Uterus (tissue), 4 donors: ENCODE measurements around the gene AGPAT4. TPM values are rescaled to one million over a fixed set of nuclear protein-coding genes. Genes with fewer than 3 reads are reported as not detected.

Experiments
- DNase-seq, 2 donors: peaks; one replicate each; pipeline ENCODE4 v3.0.0-alpha.2; 2019 to 2020
- H3K27ac ChIP-seq, 2 donors: fragments of 200-600 bp; sonication (generic); 1 replicate in 1 of 2; 2 replicates in 1 of 2; pipeline ENCODE4 v1.5.1; 2016 to 2018
- H3K27me3 ChIP-seq, 2 donors: fragments of 200-600 bp; sonication (generic); one replicate each; pipeline ENCODE4 v1.5.1; 2018 to 2019; ENCODE audit warnings: control low read depth in 1 of 2
- H3K36me3 ChIP-seq, 2 donors: fragments of 200-600 bp; sonication (generic); one replicate each; pipeline ENCODE4 v1.5.1; 2019; ENCODE audit warnings: control low read depth in 1 of 2
- H3K4me1 ChIP-seq, 2 donors: fragments of 200-600 bp; sonication (generic); one replicate each; pipeline ENCODE4 v1.5.1; 2018 to 2019; ENCODE audit warnings: control low read depth in 1 of 2
- H3K4me3 ChIP-seq, 2 donors: fragments of 200-600 bp; sonication (generic); 1 replicate in 1 of 2; 2 replicates in 1 of 2; pipeline ENCODE4 v1.5.1; 2018 to 2019; ENCODE audit warnings: mild to moderate bottlenecking in 1 of 2
- H3K9me3 ChIP-seq, 2 donors: fragments of 200-600 bp; sonication (generic); one replicate each; pipeline ENCODE4 v1.5.1; 2019; ENCODE audit warnings: control low read depth in 1 of 2
- POLR2A ChIP-seq, 2 donors: fragments of 450-650 bp; IDR thresholded peaks; one replicate each; pipeline ENCODE4 v1.6.1; 2016; ENCODE audit warnings: antibody characterized with exemption in 2 of 2, mild to moderate bottlenecking in 1 of 2, moderate library complexity in 1 of 2
- intact Hi-C: fragments of 100-400 bp; cut with DNase I; formaldehyde crosslinking; loops from one replicate; pipeline ENCODE4 v1.15.1; 2023; ENCODE audit warnings: low total_unique reads
- total RNA-seq, 4 donors: library from RNA; depleted of rRNA in 3 of 4; stranded (reverse); fragments of >200 nt in 3 of 4; gene quantifications; one replicate each; pipeline versions ENCODE4 v1.1.0 to v1.2.4, GENCODE V29; 2014 to 2023
- TF ChIP-seq, protein P1 (sequence below), 4 experiments: fragments of 200-600 bp in 2 of 4; fragments of 450-650 bp in 2 of 4; sonication (generic) in 2 of 4; IDR thresholded peaks; one replicate each; pipeline ENCODE4 v1.5.1; 2016 to 2019; ENCODE audit warnings: antibody characterized with exemption in 4 of 4, mild to moderate bottlenecking in 2 of 4, moderate library complexity in 1 of 4
- donor health status: DM: yes; HTN: yes; CAD: no.

AGPAT4 gene
- total RNA-seq, 4 donors from 2014 or later = 2.9 to 18.1 (median 15.1) TPM

DNA sequence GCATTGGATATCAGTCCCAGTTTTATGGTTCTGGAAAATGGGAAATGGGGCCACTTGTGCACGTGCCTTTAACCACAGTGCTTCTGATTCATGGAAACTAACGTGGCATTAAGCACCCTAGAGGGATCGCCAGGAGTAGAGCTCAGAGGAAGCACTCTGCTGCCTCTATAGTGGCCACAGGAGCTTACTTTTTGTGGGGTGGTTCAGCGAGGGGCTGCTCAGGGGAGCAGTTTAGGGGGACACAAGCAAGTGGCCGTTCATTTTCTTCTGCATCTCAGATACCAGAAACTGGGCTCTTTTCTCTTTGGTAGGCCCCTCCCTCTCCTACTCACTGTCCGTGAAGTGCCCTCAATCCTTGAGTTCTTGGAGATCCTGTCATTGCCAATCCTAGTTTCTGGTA lies 28.5 kb downstream of the AGPAT4 start:
- no peak overlapping the region for H3K4me3 ChIP-seq
- H3K4me1 ChIP-seq = no peaks in the 10 kb centered on the region
- H3K27me3 ChIP-seq = no peaks in the 10 kb centered on the region
- H3K36me3 ChIP-seq = no peaks in the 10 kb centered on the region
- H3K27ac ChIP-seq = no peak overlapping the region
- TF ChIP-seq, protein P1, sequence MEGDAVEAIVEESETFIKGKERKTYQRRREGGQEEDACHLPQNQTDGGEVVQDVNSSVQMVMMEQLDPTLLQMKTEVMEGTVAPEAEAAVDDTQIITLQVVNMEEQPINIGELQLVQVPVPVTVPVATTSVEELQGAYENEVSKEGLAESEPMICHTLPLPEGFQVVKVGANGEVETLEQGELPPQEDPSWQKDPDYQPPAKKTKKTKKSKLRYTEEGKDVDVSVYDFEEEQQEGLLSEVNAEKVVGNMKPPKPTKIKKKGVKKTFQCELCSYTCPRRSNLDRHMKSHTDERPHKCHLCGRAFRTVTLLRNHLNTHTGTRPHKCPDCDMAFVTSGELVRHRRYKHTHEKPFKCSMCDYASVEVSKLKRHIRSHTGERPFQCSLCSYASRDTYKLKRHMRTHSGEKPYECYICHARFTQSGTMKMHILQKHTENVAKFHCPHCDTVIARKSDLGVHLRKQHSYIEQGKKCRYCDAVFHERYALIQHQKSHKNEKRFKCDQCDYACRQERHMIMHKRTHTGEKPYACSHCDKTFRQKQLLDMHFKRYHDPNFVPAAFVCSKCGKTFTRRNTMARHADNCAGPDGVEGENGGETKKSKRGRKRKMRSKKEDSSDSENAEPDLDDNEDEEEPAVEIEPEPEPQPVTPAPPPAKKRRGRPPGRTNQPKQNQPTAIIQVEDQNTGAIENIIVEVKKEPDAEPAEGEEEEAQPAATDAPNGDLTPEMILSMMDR (IDR thresholded peaks at IDR 0.05) = no peak
- no peak for TF ChIP-seq POLR2A (IDR thresholded peaks at IDR 0.05)
- H3K9me3 ChIP-seq = no peaks in the 10 kb centered on the region
- DNase-seq = no peak
- intact Hi-C loops = no loop called here

DNA sequence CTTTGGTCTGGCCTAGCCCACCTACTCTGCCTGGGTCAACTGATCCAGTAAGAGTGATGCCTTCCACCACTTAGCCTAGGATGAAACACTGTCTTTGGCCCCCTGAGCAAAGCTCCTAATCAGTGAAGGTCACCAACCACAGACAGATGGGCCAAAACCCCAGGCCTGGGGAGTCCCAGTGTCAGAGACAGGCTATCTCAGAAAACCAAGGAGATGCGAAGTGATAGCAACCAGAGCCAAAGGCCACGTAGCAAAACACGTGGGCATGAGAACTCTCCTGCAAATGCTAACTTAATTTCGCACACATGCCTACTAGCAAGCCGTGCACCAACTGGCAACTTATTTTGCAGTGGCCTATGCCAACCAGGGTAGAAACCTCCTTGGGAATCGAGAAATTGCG lies 29.1 kb downstream of the AGPAT4 start:
- no peaks in the 10 kb centered on the region for H3K9me3 ChIP-seq
- no peaks in the 10 kb centered on the region for H3K27me3 ChIP-seq
- H3K4me3 ChIP-seq = no peak overlapping the region
- TF ChIP-seq, protein P1 (IDR thresholded peaks at IDR 0.05) = no peak
- no peak for TF ChIP-seq POLR2A (IDR thresholded peaks at IDR 0.05)
- H3K27ac ChIP-seq = no peak overlapping the region
- H3K4me1 ChIP-seq = no peaks in the 10 kb centered on the region
- intact Hi-C loops = no loop called here
- DNase-seq = no peak
- H3K36me3 ChIP-seq = no peaks in the 10 kb centered on the region

DNA sequence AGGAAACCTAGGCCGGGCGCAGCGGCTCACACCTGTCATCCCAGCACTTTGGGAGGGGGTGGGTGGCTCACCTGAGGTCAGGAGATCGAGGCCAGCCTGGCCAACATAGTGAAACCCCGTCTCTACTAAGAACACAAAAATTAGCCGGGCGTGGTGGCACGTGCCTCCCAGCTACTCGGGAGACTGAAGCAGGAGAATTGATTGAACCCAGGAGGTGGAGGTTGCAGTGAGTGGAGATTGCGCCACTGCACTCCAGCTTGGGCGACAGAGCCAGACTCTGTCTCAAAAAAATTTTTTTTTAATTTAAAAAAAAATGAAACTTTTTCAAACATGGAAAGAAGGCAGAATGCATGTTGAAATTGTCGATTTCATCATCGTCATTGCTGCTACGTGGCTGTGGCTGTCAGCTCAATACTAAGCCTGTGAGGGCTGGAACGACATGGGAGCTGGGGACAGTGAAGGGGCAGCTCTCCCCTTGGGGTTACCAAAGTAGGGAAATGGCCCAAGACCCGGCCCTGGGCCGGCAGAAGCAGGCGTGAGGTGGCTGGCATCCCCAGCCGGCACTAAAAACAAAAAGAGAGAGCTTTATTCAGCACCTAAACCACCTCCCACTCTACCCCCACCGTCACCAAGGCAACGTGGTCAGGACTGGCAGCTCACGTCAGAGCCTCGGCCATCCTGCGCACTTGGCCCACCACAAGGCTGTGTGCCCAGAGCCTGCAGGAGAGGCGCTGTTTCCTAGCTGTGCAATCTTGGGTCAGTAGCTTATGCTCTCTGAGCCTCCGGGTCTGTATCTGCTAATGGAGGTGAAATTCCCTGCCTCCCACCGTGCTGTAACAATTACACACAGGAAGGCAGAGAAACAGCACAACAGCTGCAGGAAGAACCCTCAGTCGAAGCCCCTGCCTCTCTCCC lies 30.8 kb downstream of the AGPAT4 start:
- Histone ChIP-seq H3K4me1 (no peaks in the 10 kb centered on the region), H3K36me3 (no peaks in the 10 kb centered on the region), H3K27ac (no peak overlapping the region), H3K4me3 (no peak overlapping the region), H3K9me3 (no peaks in the 10 kb centered on the region), H3K27me3 (no peaks in the 10 kb centered on the region)
- no peak for DNase-seq
- no peak for TF ChIP-seq POLR2A (IDR thresholded peaks at IDR 0.05)
- TF ChIP-seq, protein P1 (IDR thresholded peaks at IDR 0.05) = no peak
- intact Hi-C loops = no loop called here

DNA sequence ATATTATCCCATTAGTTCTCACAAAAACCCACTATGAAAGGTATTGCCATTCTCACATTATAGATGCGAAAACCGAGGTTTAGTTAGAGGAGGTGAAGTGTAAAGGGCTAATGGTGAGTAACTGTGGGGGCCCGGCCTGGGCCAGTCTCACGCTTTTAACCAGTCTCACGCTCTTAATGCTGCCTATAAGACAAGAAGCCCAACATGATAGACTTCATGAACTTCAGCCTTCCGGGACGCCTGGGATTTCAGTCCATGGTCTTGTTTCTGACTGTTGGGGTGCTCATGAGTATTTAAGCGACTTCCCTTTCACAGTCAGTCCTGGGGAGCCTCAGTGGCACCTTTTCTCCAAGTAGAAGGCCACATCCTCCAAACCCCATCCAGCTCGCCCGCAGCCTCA lies 31.7 kb downstream of the AGPAT4 start:
- no peaks in the 10 kb centered on the region for H3K27me3 ChIP-seq
- H3K4me1 ChIP-seq = no peaks in the 10 kb centered on the region
- no peak for TF ChIP-seq POLR2A (IDR thresholded peaks at IDR 0.05)
- TF ChIP-seq, protein P1 (IDR thresholded peaks at IDR 0.05) = no peak
- intact Hi-C loops = no loop called here
- no peak overlapping the region for H3K4me3 ChIP-seq
- no peak overlapping the region for H3K27ac ChIP-seq
- DNase-seq = no peak
- H3K36me3 ChIP-seq = no peaks in the 10 kb centered on the region
- H3K9me3 ChIP-seq = no peaks in the 10 kb centered on the region

DNA sequence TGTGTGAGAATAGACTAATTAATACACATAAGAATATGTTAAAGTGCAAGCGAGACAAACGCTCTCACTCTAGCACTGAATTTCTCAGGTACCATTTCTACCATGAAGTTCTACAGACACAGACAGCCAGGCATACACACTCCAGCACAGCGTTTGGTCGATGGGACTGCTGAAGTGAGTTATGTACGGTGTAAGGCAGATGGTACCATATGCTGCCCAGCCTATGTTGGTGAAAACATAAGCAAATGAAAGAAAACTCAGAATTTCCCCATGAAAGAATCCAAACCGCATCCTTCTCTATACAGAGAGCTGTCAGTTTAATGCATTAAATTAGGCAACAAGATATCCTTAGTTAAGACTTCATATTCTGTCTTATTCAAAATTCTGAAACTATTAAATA lies 34.9 kb downstream of the AGPAT4 start:
- TF ChIP-seq POLR2A (IDR thresholded peaks at IDR 0.05) = no peak
- TF ChIP-seq, protein P1 (IDR thresholded peaks at IDR 0.05) = no peak
- no peaks in the 10 kb centered on the region for H3K27me3 ChIP-seq
- intact Hi-C loops = no loop called here
- H3K4me1 ChIP-seq = peaks cover 0 to 3% of the 10 kb centered on the region in 2 donors
- no peak overlapping the region for H3K4me3 ChIP-seq
- H3K9me3 ChIP-seq = no peaks in the 10 kb centered on the region
- DNase-seq = no peak
- no peak overlapping the region for H3K27ac ChIP-seq
- no peaks in the 10 kb centered on the region for H3K36me3 ChIP-seq
